ENCODE results near the gene CHRNA1. TPM values are rescaled to one million over a fixed set of nuclear protein-coding genes. Genes with fewer than 3 reads are reported as not detected.

CHRNA1 gene
- total and polyA plus RNA-seq, 2 of the 13 experiments (the other 11 are each of a cell fraction or from before 2014, with no cell fraction given), result not detected

DNA sequence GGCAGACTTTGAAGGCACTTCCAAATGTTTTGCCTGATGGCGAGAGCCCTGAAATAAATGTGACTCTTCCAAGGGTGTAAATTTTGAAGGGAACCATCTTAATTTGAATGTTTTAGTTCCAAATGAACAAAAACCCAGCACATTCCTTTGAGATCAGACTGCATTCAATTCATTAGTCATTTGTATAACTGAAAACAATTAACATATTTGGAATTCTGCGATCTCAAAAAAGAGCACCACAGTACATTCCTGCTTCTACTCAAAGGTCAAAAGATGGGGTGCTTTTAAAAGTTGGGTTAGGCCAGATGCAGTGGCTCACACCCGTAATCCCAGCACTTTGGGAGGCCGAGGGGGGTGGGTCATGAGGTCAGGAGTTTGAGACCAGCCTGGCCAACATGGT is 38.2 kb upstream of the CHRNA1 start:
- in situ Hi-C loops (cut with HindIII; ENCODE audit: extremely low pct_ligation_motif_present, low pct_unique_long_range_greater_than_20kb) (no loop called here), intact Hi-C loops (cut with micrococcal nuclease; ENCODE audit: unreplicated experiment) (no loop called here)
- Histone ChIP-seq H3K9me3 (ENCODE audit: low read length) (no peaks in the 10 kb centered on the region), H3K4me1 (ENCODE audit: insufficient read depth, low read length) (no peaks in the 10 kb centered on the region), H4K20me1 (ENCODE audit: insufficient read depth, low read length) (no peaks in the 10 kb centered on the region), H3K36me3 (replicated peaks in 1 of 2; ENCODE audit: control insufficient read depth in 1 of 2, insufficient read depth in 2 of 2, low read length in 2 of 2) (no peaks in the 10 kb centered on the region), H2AFZ (ENCODE audit: low read length) (no peak overlapping the region), H3K27me3 (ENCODE audit: control insufficient read depth in 1 of 2, insufficient read depth in 2 of 2, low read length in 2 of 2) (no peaks in the 10 kb centered on the region), H3K4me3 (replicated peaks in 1 of 3; ENCODE audit: insufficient read depth in 1 of 3, low read depth in 2 of 3, low read length in 3 of 3) (no peak overlapping the region), H3K79me2 (ENCODE audit: insufficient read depth, low read length) (no peaks in the 10 kb centered on the region), H3K9ac (ENCODE audit: insufficient read depth, low read depth, low read length) (no peak overlapping the region), H3K27ac (ENCODE audit: extremely low read length, insufficient read depth, low read length) (no peak overlapping the region), H3K4me2 (ENCODE audit: low read depth, low read length) (no peak overlapping the region)
- WGBS (ENCODE audit: low lambda C conversion rate), result 48% methylated on average over 4 of the region's 4 CpGs
- no peak for ATAC-seq
- BruUV-seq (replicated peaks), result no TSS peak
- FAIRE-seq, result no peak
- ChIA-PET POLR2A (no interaction called here), CTCF (ENCODE audit: low intra/inter-chr PET ratio, low total read pairs) (no interaction called here)
- no peak for TF ChIP-seq ZNF441 (CRISPR knock-in tag; IDR thresholded peaks at IDR 0.05; ENCODE audit: borderline replicate concordance)
- TF ChIP-seq MTF1 (CRISPR knock-in tag; IDR thresholded peaks at IDR 0.05), result no peak
- no peak for TF ChIP-seq WIZ (CRISPR knock-in tag; IDR thresholded peaks at IDR 0.05)
- TF ChIP-seq RARG (CRISPR knock-in tag; IDR thresholded peaks at IDR 0.05; ENCODE audit: low read depth), result no peak
- no peak for TF ChIP-seq AFF4 (CRISPR knock-in tag; IDR thresholded peaks at IDR 0.05)
- no peak for TF ChIP-seq ZNF382 (CRISPR knock-in tag; IDR thresholded peaks at IDR 0.05; ENCODE audit: borderline replicate concordance)
- DNase-seq (ENCODE audit: low spot score), result no peak
